Right cardiac atrium (tissue), 5 donors: ENCODE results near the gene SLC15A3. TPM values are rescaled to one million over a fixed set of nuclear protein-coding genes. Genes with fewer than 3 reads are reported as not detected.

Experiments used
- ATAC-seq, 2 donors: fragments of 200-7000 bp; cut with Tn5 transposase; one replicate each; pipeline versions ENCODE4 v1.8.0 to v1.9.1; 2020; ENCODE audit warnings: moderate library complexity in 2 of 2, mild to moderate bottlenecking in 1 of 2
- DNase-seq, 3 donors: peaks; one replicate each; pipeline ENCODE4 v3.0.0-alpha.2; 2020
- H3K27ac ChIP-seq: one replicate; pipeline ENCODE4 v1.5.1; 2013; ENCODE audit warnings: mild to moderate bottlenecking, low read length, control low read depth, moderate library complexity
- H3K27me3 ChIP-seq: one replicate; pipeline ENCODE4 v1.6.1; 2013; ENCODE audit not compliant: control insufficient read depth, insufficient read depth
- H3K4me1 ChIP-seq: one replicate; pipeline ENCODE4 v1.6.1; 2013; ENCODE audit warnings: low read length; ENCODE audit not compliant: control insufficient read depth, insufficient read depth
- H3K4me3 ChIP-seq: one replicate; pipeline ENCODE4 v1.5.1; 2013; ENCODE audit warnings: low read length, control low read depth
- H3K9me3 ChIP-seq: one replicate; pipeline ENCODE4 v1.6.1; 2013; ENCODE audit warnings: low read length; ENCODE audit not compliant: control insufficient read depth
- WGBS: extraction: QIAGEN DNeasy Blood & Tissue Kit; methylation state at CpG from one replicate; pipeline ENCODE4 v1.1.7; 2013; 5-methylcytosine and 5-hydroxymethylcytosine counted together
- intact Hi-C, 4 donors: fragments of 100-400 bp; cut with DNase I; formaldehyde crosslinking; loops; one replicate each; pipeline versions ENCODE4 v1.11.0 to v1.14.0; 2022 to 2023
- polyA plus RNA-seq: library from polyadenylated mRNA; stranded (reverse); fragments of 200-250 nt; gene quantifications from one replicate; pipeline ENCODE4 v1.2.3, GENCODE V29; 2013
- total RNA-seq, 4 donors: library from RNA; stranded (reverse); fragmentation: NEBNext Ultra II Directional; extraction: Animal tissue kit (Norgen Biotek cat#: 25700); gene quantifications; one replicate each; pipeline ENCODE4 v1.2.1, GENCODE V29; 2021
- donor health status: healthy with polysubstance abuse.
- donor health status: DM: no; HTN: yes; CAD: no.
- donor health status: DM: no; HTN: no; CAD: no.
- donor health status: DM: no; HTN: yes; CAD: no; lungs with severe emphysema.
- donor health status: DM: yes; HTN: yes; CAD: no.

Gene SLC15A3
- total and polyA plus RNA-seq, 5 donors: 17.4 to 24.7 (median 23.2) TPM

- no peak overlapping the region for H3K4me3 ChIP-seq
- WGBS: 83% methylated on average over 23 of the region's 23 CpGs
- DNase-seq: peak in 1 of 3 donors; percentile 43
- no peaks in the 10 kb centered on the region for H3K27me3 ChIP-seq
- ATAC-seq: no peak
- no peaks in the 10 kb centered on the region for H3K9me3 ChIP-seq
- peaks cover 19% of the 10 kb centered on the region for H3K4me1 ChIP-seq
- no peak overlapping the region for H3K27ac ChIP-seq
- intact Hi-C loops: no loop called here
Observed at GRCh38 chr11:60921777-60922335, 30.1 kb downstream of the SLC15A3 start.

- ATAC-seq: no peak
- Histone ChIP-seq H3K4me1 (peaks cover 23% of the 10 kb centered on the region), H3K4me3 (no peak overlapping the region), H3K9me3 (no peaks in the 10 kb centered on the region), H3K27me3 (no peaks in the 10 kb centered on the region), H3K27ac (no peak overlapping the region)
- 90% methylated on average over 11 of the region's 11 CpGs for WGBS
- intact Hi-C loops: no loop called here
- no peak for DNase-seq
Observed at GRCh38 chr11:60921259-60921658, 30.7 kb downstream of the SLC15A3 start.

GRCh38 chr11:60919956-60920355 lies 32.0 kb downstream of the SLC15A3 start:
- Histone ChIP-seq H3K27me3 (no peaks in the 10 kb centered on the region), H3K4me1 (peaks cover 27% of the 10 kb centered on the region), H3K9me3 (no peaks in the 10 kb centered on the region), H3K4me3 (no peak overlapping the region), H3K27ac (no peak overlapping the region)
- ATAC-seq: no peak
- intact Hi-C loops: no loop called here
- 51% methylated on average over 2 of the region's 2 CpGs for WGBS
- no peak for DNase-seq

GRCh38 chr11:60919320-60919719 lies 32.7 kb downstream of the SLC15A3 start:
- Histone ChIP-seq H3K9me3 (no peaks in the 10 kb centered on the region), H3K27ac (no peak overlapping the region), H3K27me3 (no peaks in the 10 kb centered on the region), H3K4me1 (peaks cover 28% of the 10 kb centered on the region), H3K4me3 (no peak overlapping the region)
- no peak for DNase-seq
- intact Hi-C loops: no loop called here
- WGBS: 84% methylated on average over 1 of the region's 1 CpG
- no peak for ATAC-seq

GRCh38 chr11:60918939-60919265 lies 33.1 kb downstream of the SLC15A3 start:
- Histone ChIP-seq H3K9me3 (no peaks in the 10 kb centered on the region), H3K4me1 (peaks cover 27% of the 10 kb centered on the region), H3K27me3 (no peaks in the 10 kb centered on the region), H3K4me3 (no peak overlapping the region), H3K27ac (no peak overlapping the region)
- WGBS: 51% methylated on average over 2 of the region's 2 CpGs
- DNase-seq (no peak), ATAC-seq (no peak)
- intact Hi-C loops: no loop called here

- DNase-seq (peak in 1 of 3 donors; percentile 18), ATAC-seq (no peak)
- no peak overlapping the region for H3K27ac ChIP-seq
- peaks cover 23% of the 10 kb centered on the region for H3K4me1 ChIP-seq
- no peak overlapping the region for H3K4me3 ChIP-seq
- intact Hi-C loops: no loop called here
- H3K27me3 ChIP-seq: no peaks in the 10 kb centered on the region
- no peaks in the 10 kb centered on the region for H3K9me3 ChIP-seq
- 77% methylated on average over 4 of the region's 4 CpGs for WGBS
Observed at GRCh38 chr11:60918251-60918938, 33.6 kb downstream of the SLC15A3 start.

GRCh38 chr11:60917267-60917666 lies 34.7 kb downstream of the SLC15A3 start:
- WGBS: 96% methylated on average over 1 of the region's 1 CpG
- Histone ChIP-seq H3K9me3 (no peaks in the 10 kb centered on the region), H3K27ac (no peak overlapping the region), H3K4me3 (no peak overlapping the region), H3K4me1 (peaks cover 23% of the 10 kb centered on the region), H3K27me3 (no peaks in the 10 kb centered on the region)
- intact Hi-C loops: no loop called here
- DNase-seq (no peak), ATAC-seq (no peak)

- DNase-seq (no peak), ATAC-seq (no peak)
- Histone ChIP-seq H3K4me1 (peaks cover 23% of the 10 kb centered on the region), H3K27ac (no peak overlapping the region), H3K9me3 (no peaks in the 10 kb centered on the region), H3K27me3 (no peaks in the 10 kb centered on the region), H3K4me3 (no peak overlapping the region)
- intact Hi-C loops: no loop called here
- WGBS: 65% methylated on average over 3 of the region's 3 CpGs
Observed at GRCh38 chr11:60916669-60917206, 35.2 kb downstream of the SLC15A3 start.

- H3K27me3 ChIP-seq: no peaks in the 10 kb centered on the region
- H3K27ac ChIP-seq: peak overlapping the region; percentile 74
- peak; percentile 48 to 71 for ATAC-seq
- WGBS: 6% methylated on average over 17 of the region's 17 CpGs
- no peaks in the 10 kb centered on the region for H3K9me3 ChIP-seq
- DNase-seq: peak; percentile 71 to 84 (median 77)
- peaks cover 23% of the 10 kb centered on the region for H3K4me1 ChIP-seq
- H3K4me3 ChIP-seq: peak overlapping the region; percentile 86
- intact Hi-C loops: no loop called here
Observed at GRCh38 chr11:60915248-60915914, 36.6 kb downstream of the SLC15A3 start.

GRCh38 chr11:60914633-60915247 lies 37.2 kb downstream of the SLC15A3 start:
- Histone ChIP-seq H3K27ac (peak overlapping the region; percentile 86), H3K4me3 (peak overlapping the region; percentile 86), H3K9me3 (no peaks in the 10 kb centered on the region), H3K27me3 (no peaks in the 10 kb centered on the region), H3K4me1 (peaks cover 23% of the 10 kb centered on the region)
- ATAC-seq (peak; percentile 51 to 60), DNase-seq (peak in 1 of 3 donors; percentile 81)
- WGBS: 1% methylated on average over 31 of the region's 31 CpGs
- intact Hi-C loops: no loop called here
